GM19463 (cell line): Measurements from ENCODE around the gene BBIP1.
"Not testable (repeated sequence)": the region's sequence is repeated elsewhere in the genome, so short reads cannot be mapped to it uniquely, and the experiment has no call there.

Experiments used
- ATAC-seq: cut with Tn5 transposase; IDR thresholded peaks from one replicate; pipeline ENCODE4 v1.9.1; 2021; ENCODE audit warnings: mild to moderate bottlenecking, moderate library complexity; ENCODE audit not compliant: unreplicated experiment

BBIP1 gene

GRCh38 chr10:110923856-110924493 is 5.0 kb upstream of the BBIP1 start:
- peak; percentile 15 for ATAC-seq

- peak; percentile 19 for ATAC-seq
Measured at GRCh38 chr10:110919971-110920881, 1.2 kb upstream of the BBIP1 start.

GRCh38 chr10:110919349-110919931 is 460 bp upstream of the BBIP1 start, which contains the start of gene SHOC2:
Gene SHOC2 (plus strand): TSS chr10:110919604. CDS start chr10:110964359, 44,755 bp downstream.
- peak; percentile 7 for ATAC-seq

GRCh38 chr10:110918269-110918642 is 724 bp downstream of the BBIP1 start:
- ATAC-seq: no peak

GRCh38 chr10:110916554-110917346 is 2.2 kb downstream of the BBIP1 start:
- ATAC-seq: no peak

GRCh38 chr10:110915600-110915999 is 3.4 kb downstream of the BBIP1 start:
- not testable (repeated sequence) for ATAC-seq

GRCh38 chr10:110915035-110915434 is 3.9 kb downstream of the BBIP1 start:
- ATAC-seq: no peak

GRCh38 chr10:110914431-110914830 is 4.5 kb downstream of the BBIP1 start:
- no peak for ATAC-seq

- ATAC-seq: no peak
Measured at GRCh38 chr10:110912374-110912773, 6.6 kb downstream of the BBIP1 start.

- no peak for ATAC-seq
Measured at GRCh38 chr10:110910138-110910537, 8.8 kb downstream of the BBIP1 start.

GRCh38 chr10:110903280-110904278 is 15.4 kb downstream of the BBIP1 start:
- ATAC-seq: peak; percentile 74

GRCh38 chr10:110901954-110902819 is 16.8 kb downstream of the BBIP1 start:
- ATAC-seq: no peak

- ATAC-seq: no peak
Measured at GRCh38 chr10:110900983-110901382, 18.0 kb downstream of the BBIP1 start.

- no peak for ATAC-seq
Measured at GRCh38 chr10:110898391-110898790, 20.6 kb downstream of the BBIP1 start.

GRCh38 chr10:110897184-110897583 is 21.8 kb downstream of the BBIP1 start:
- ATAC-seq: no peak

- peak; percentile 76 for ATAC-seq
Measured at GRCh38 chr10:110893559-110894179, 25.3 kb downstream of the BBIP1 start.

GRCh38 chr10:110892602-110893288 is 26.2 kb downstream of the BBIP1 start:
- ATAC-seq: no peak

GRCh38 chr10:110887560-110887959 is 31.4 kb downstream of the BBIP1 start:
- ATAC-seq: no peak
